MM.1S (cell line): ENCODE measurements around the gene BOC.

ENCODE experiments used
- EZH2 ChIP-seq: fragments of 300-600 bp; sonication (generic); optimal IDR thresholded peaks from 2 replicates; pipeline ENCODE3; 2017; ENCODE audit warnings: low read depth, mild to moderate bottlenecking, antibody characterized with exemption, low read length, mixed read lengths
- EZH2phosphoT487 ChIP-seq: fragments of 300-600 bp; sonication (generic); IDR thresholded peaks from 2 replicates; pipeline ENCODE4 v1.6.1; 2018; ENCODE audit warnings: antibody characterized with exemption, low read length
- TF ChIP-seq, protein P1 (sequence below): fragments of 300-600 bp; sonication (generic); IDR thresholded peaks from 2 replicates; pipeline ENCODE4 v1.5.1; 2016; ENCODE audit warnings: antibody characterized with exemption, low read length, mixed read lengths

DNA sequence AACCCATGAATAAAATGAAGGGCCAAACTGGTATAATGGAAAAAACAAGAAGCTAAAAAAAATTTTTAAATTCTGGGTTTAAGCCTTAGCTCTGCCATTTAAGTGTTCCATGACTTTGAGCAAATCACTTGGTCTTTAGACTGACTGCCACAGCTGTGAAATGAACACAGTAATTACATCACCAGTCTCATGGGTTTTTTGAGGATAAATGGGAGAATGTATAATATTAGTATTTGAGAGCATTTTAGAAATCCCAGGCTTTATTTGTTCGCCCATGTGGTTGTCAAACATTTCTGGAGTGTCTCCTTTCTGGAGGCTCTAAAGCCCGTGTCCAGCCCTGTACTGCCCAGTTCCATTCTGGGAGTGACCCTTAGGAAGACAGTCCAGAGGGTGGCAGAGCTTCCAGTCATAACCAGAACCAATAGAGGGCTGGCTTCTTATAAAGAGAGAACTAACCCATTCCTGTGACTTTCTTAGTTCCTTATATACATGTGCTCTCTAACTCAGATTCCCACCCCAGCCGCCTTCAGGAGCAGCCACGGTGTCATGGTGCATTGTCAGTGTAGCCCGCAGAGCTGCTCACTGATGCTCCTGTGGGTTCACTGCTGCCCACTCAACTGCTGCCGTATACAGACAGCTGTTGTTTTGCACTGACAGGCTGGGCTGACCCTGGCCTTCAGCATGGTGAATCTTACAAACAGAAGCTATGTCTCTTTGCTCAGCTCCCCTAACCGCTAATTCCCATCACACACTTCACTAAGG, 44.7 kb downstream of the BOC start:
- TF ChIP-seq, protein P1, sequence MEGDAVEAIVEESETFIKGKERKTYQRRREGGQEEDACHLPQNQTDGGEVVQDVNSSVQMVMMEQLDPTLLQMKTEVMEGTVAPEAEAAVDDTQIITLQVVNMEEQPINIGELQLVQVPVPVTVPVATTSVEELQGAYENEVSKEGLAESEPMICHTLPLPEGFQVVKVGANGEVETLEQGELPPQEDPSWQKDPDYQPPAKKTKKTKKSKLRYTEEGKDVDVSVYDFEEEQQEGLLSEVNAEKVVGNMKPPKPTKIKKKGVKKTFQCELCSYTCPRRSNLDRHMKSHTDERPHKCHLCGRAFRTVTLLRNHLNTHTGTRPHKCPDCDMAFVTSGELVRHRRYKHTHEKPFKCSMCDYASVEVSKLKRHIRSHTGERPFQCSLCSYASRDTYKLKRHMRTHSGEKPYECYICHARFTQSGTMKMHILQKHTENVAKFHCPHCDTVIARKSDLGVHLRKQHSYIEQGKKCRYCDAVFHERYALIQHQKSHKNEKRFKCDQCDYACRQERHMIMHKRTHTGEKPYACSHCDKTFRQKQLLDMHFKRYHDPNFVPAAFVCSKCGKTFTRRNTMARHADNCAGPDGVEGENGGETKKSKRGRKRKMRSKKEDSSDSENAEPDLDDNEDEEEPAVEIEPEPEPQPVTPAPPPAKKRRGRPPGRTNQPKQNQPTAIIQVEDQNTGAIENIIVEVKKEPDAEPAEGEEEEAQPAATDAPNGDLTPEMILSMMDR, result no peak
- TF ChIP-seq EZH2phosphoT487 (no peak), EZH2 (no peak)
